Tibial nerve (tissue), 4 donors: Measurements from ENCODE around the gene MGAT3.

Experiments
- CTCF ChIP-seq, 5 experiments: fragments of 200-600 bp in 3 of 5; fragments of 450-650 bp in 2 of 5; sonication (generic) in 3 of 5; IDR thresholded peaks; one replicate each; pipeline ENCODE4 v1.5.1; 2016 to 2019; ENCODE audit warnings: antibody characterized with exemption in 5 of 5, mild to moderate bottlenecking in 3 of 5, moderate library complexity in 2 of 5
- EP300 ChIP-seq, 2 donors: sonication (generic); formaldehyde crosslinking; IDR thresholded peaks; one replicate each; pipeline ENCODE4 v1.6.1; 2017; ENCODE audit warnings: antibody characterized with exemption in 2 of 2, mild to moderate bottlenecking in 1 of 2
- POLR2A ChIP-seq, 2 donors: fragments of 450-650 bp; IDR thresholded peaks; one replicate each; pipeline ENCODE4 v1.6.1; 2017; ENCODE audit warnings: antibody characterized with exemption in 2 of 2, mild to moderate bottlenecking in 2 of 2, moderate library complexity in 2 of 2

- no peak for TF ChIP-seq CTCF (IDR thresholded peaks at IDR 0.05)
- TF ChIP-seq EP300 (IDR thresholded peaks at IDR 0.05): no peak
- TF ChIP-seq POLR2A (IDR thresholded peaks at IDR 0.05): no peak
These were observed 38.1 kb upstream of the MGAT3 start for GRCh38 chr22:39418696-39419095.
